ENCODE data around the gene CEP164. TPM values are rescaled to one million over a fixed set of nuclear protein-coding genes. Genes with fewer than 3 reads are reported as not detected.

Gene CEP164
- total and polyA plus RNA-seq, 2 of the 8 experiments (the other 6 are each of a cell fraction or from before 2014, with no cell fraction given) = 8.4 to 20.8 TPM

- Histone ChIP-seq H3K4me2 (ENCODE audit: insufficient read depth in 1 of 2, low read depth in 2 of 2, low read length in 2 of 2) (no peak overlapping the region), H3K79me1 (ENCODE audit: low read depth, low read length) (no peaks in the 10 kb centered on the region), H3K9me3 (ENCODE audit: insufficient read depth in 2 of 2, low read depth in 1 of 2, low read length in 1 of 2) (peaks cover 2 to 8% of the 10 kb centered on the region in 2 experiments), H3K27ac (ENCODE audit: low read depth, low read length) (no peak overlapping the region), H4K20me1 (replicated peaks in 1 of 2; ENCODE audit: control insufficient read depth in 1 of 2, insufficient read depth in 2 of 2, low read length in 2 of 2) (no peaks in the 10 kb centered on the region), H4K91ac (replicated peaks; ENCODE audit: insufficient read length, low read length) (no peak overlapping the region), H3K18ac (ENCODE audit: extremely low read depth, low read length) (no peak overlapping the region), H2BK12ac (ENCODE audit: low read depth, low read length) (no peak overlapping the region), H3K27me3 (replicated peaks in 1 of 4; ENCODE audit: control insufficient read depth in 3 of 4, extremely low read depth in 1 of 4, insufficient read depth in 3 of 4, low read length in 3 of 4) (no peaks in the 10 kb centered on the region), H3K36me3 (ENCODE audit: control insufficient read depth in 2 of 4, insufficient read depth in 4 of 4, low read length in 3 of 4) (peaks cover 0 to 3% (median 1%) of the 10 kb centered on the region in 4 experiments; a peak in 4 of 8 replicates), H3K79me2 (ENCODE audit: control insufficient read depth in 1 of 2, insufficient read depth in 2 of 2, low read length in 2 of 2) (no peaks in the 10 kb centered on the region), H3K14ac (ENCODE audit: insufficient read length) (no peak overlapping the region), H3K56ac (replicated peaks; ENCODE audit: insufficient read length, low read depth, low read length) (no peak overlapping the region), H3K23ac (ENCODE audit: insufficient read length) (no peak overlapping the region), H3K4ac (replicated peaks; ENCODE audit: insufficient read length, low read depth, low read length) (no peak overlapping the region), H4K5ac (ENCODE audit: insufficient read length, low read depth, low read length) (no peak overlapping the region), H2AK5ac (ENCODE audit: low read depth, low read length) (no peak overlapping the region), H3K4me3 (ENCODE audit: extremely low read depth in 1 of 4, insufficient read depth in 2 of 4, low read depth in 3 of 4, low read length in 4 of 4) (no peak overlapping the region), H4K8ac (ENCODE audit: extremely low read depth, insufficient read depth, low read length) (no peak overlapping the region), H3K23me2 (ENCODE audit: low read depth, low read length) (no peaks in the 10 kb centered on the region), H2BK15ac (ENCODE audit: low read length) (no peak overlapping the region), H2BK120ac (replicated peaks; ENCODE audit: low read depth, low read length) (no peak overlapping the region), H2BK5ac (ENCODE audit: low read depth, low read length) (no peak overlapping the region), H2BK20ac (ENCODE audit: low read length) (no peak overlapping the region), H3K9ac (replicated peaks in 1 of 4; ENCODE audit: extremely low read depth in 1 of 4, low read depth in 3 of 4, low read length in 3 of 4) (no peak overlapping the region), H2AFZ (ENCODE audit: low read length) (no peak overlapping the region), H3K4me1 (replicated peaks in 1 of 4; ENCODE audit: control insufficient read depth in 3 of 4, insufficient read depth in 4 of 4, low read length in 3 of 4) (peaks cover 0 to 4% (median 0%) of the 10 kb centered on the region in 4 experiments; a peak in 2 of 7 replicates)
- ChIA-PET CTCF (ENCODE audit: partially characterized antibody) (interaction anchor here (0.8 to 9.6 kb wide), 7 partner anchors 8 to 398 kb away, joined by 3 to 85 read pairs (median 4); no protein-coding TSS in a partner anchor), POLR2A (ENCODE audit: partially characterized antibody) (interaction anchor here (1.0 kb wide), 1 partner anchor 12 kb away, joined by 3 read pairs; no protein-coding TSS in a partner anchor)
- 94% methylated on average over 1 of the region's 1 CpG; no CpG with 5 or more reads in 1 of the 2 experiments for WGBS, 2 experiments (ENCODE audit: extremely low coverage in 1 of 2, insufficient coverage in 1 of 2, insufficient read length in 1 of 2, insufficient replicate concordance in 2 of 2, low coverage in 1 of 2, low lambda C conversion rate in 2 of 2, missing lambda C conversion rate in 1 of 2)
- no peak for DNase-seq (ENCODE audit: low read depth in 1 of 2, low spot score in 2 of 2)
- FAIRE-seq = no peak
- TF ChIP-seq JUND (IDR thresholded peaks at IDR 0.05; ENCODE audit: low read length) (no peak), CBX8 (IDR thresholded peaks at IDR 0.05; ENCODE audit: borderline replicate concordance, low read depth, low read length) (no peak), POLR2A (IDR thresholded peaks at IDR 0.05; ENCODE audit: control extremely low read depth in 1 of 2, low read depth in 2 of 2, low read length in 2 of 2) (no peak), TBP (IDR thresholded peaks at IDR 0.05; ENCODE audit: low read depth, low read length) (no peak), CREB1 (IDR thresholded peaks at IDR 0.05) (no peak), RFX5 (IDR thresholded peaks at IDR 0.05; ENCODE audit: borderline replicate concordance, low read depth, low read length) (no peak), SAP30 (IDR thresholded peaks at IDR 0.05; ENCODE audit: insufficient read depth, insufficient replicate concordance, low read length) (no peak), SP4 (IDR thresholded peaks at IDR 0.05; ENCODE audit: low read length) (no peak), HDAC6 (IDR thresholded peaks at IDR 0.05; ENCODE audit: low read depth, low read length) (no peak), RBBP5 (IDR thresholded peaks at IDR 0.05; ENCODE audit: borderline replicate concordance, low read depth, low read length) (no peak), PHF8 (conservative IDR thresholded peaks at IDR 0.05; ENCODE audit: low read depth, low read length) (no peak), RXRA (IDR thresholded peaks at IDR 0.05; ENCODE audit: insufficient read depth, low read depth, low read length) (no peak), EP300 (IDR thresholded peaks at IDR 0.05; ENCODE audit: borderline replicate concordance in 1 of 2, low read depth in 2 of 2, low read length in 2 of 2) (no peak), E2F6 (IDR thresholded peaks at IDR 0.05) (no peak)
These were observed 82.6 kb downstream of the CEP164 start for GRCh38 chr11:117410238-117410637.
